PC-3 (cell line): Measurements from ENCODE around the gene CSNK1G1.

Source experiments
- CTCF ChIP-seq: fragments of 300-600 bp; sonication (generic); conservative IDR thresholded peaks from 2 replicates; pipeline ENCODE4 v1.5.1; 2017; ENCODE audit warnings: antibody characterized with exemption, low read depth, mild to moderate bottlenecking, low read length
- EZH2 ChIP-seq: fragments of 300-600 bp; sonication (generic); IDR thresholded peaks from one replicate; pipeline ENCODE4 v1.6.1; 2017; ENCODE audit warnings: antibody characterized with exemption, mild to moderate bottlenecking, low read length; ENCODE audit not compliant: unreplicated experiment
- EZH2phosphoT487 ChIP-seq: fragments of 300-600 bp; sonication (generic); IDR thresholded peaks from 2 replicates; pipeline ENCODE4 v1.6.1; 2018; ENCODE audit warnings: mild to moderate bottlenecking, antibody characterized with exemption, low read length, borderline replicate concordance

GRCh38 chr15:64245405-64245804 is 110.6 kb downstream of the CSNK1G1 start:
- TF ChIP-seq CTCF (no peak), EZH2 (no peak), EZH2phosphoT487 (no peak)
